GM21367 (cell line): Measurements from ENCODE around the gene F7.
"Not testable (repeated sequence)": the region's sequence is repeated elsewhere in the genome, so short reads cannot be mapped to it uniquely, and the experiment has no call there.

Source experiments
- ATAC-seq: cut with Tn5 transposase; IDR thresholded peaks from one replicate; pipeline ENCODE4 v1.9.1; 2021; ENCODE audit not compliant: unreplicated experiment

The F7 gene

GRCh38 chr13:113150550-113151365 is 45.2 kb downstream of the F7 start:
- no peak for ATAC-seq

GRCh38 chr13:113151745-113152690 is 46.4 kb downstream of the F7 start:
- no peak for ATAC-seq

- ATAC-seq = no peak
Observed at GRCh38 chr13:113152691-113152983, 47.0 kb downstream of the F7 start.

- ATAC-seq = no peak
Observed at GRCh38 chr13:113152984-113153809, 47.6 kb downstream of the F7 start.

- ATAC-seq = no peak
Observed at GRCh38 chr13:113153810-113154748, 48.5 kb downstream of the F7 start.

- ATAC-seq = no peak
Observed at GRCh38 chr13:113155201-113155600, 49.6 kb downstream of the F7 start.

GRCh38 chr13:113155982-113156655 is 50.5 kb downstream of the F7 start:
- ATAC-seq = no peak

- no peak for ATAC-seq
Observed at GRCh38 chr13:113157206-113157928, 51.8 kb downstream of the F7 start.

GRCh38 chr13:113157929-113158747 is 52.5 kb downstream of the F7 start, which contains the start of gene PROZ:
Gene PROZ (plus strand): TSS chr13:113158648. CDS start chr13:113158661, 13 bp downstream.
- ATAC-seq = no peak

GRCh38 chr13:113158946-113159345 is 53.4 kb downstream of the F7 start:
- ATAC-seq = no peak

GRCh38 chr13:113159701-113160100 is 54.1 kb downstream of the F7 start:
- ATAC-seq = no peak

- no peak for ATAC-seq
Observed at GRCh38 chr13:113160983-113161382, 55.4 kb downstream of the F7 start.

GRCh38 chr13:113161433-113161832 is 55.8 kb downstream of the F7 start:
- no peak for ATAC-seq

GRCh38 chr13:113161975-113162374 is 56.4 kb downstream of the F7 start:
- not testable (repeated sequence) for ATAC-seq

- no peak for ATAC-seq
Observed at GRCh38 chr13:113162783-113163685, 57.4 kb downstream of the F7 start.

GRCh38 chr13:113164492-113164891 is 58.9 kb downstream of the F7 start:
- ATAC-seq = no peak

- no peak for ATAC-seq
Observed at GRCh38 chr13:113166266-113166665, 60.7 kb downstream of the F7 start.
